Calu3 (cell line): Measurements from ENCODE around the gene RBMY1D. TPM values are rescaled to one million over a fixed set of nuclear protein-coding genes. Genes with fewer than 3 reads are reported as not detected.
"Not testable (repeated sequence)": the region's sequence is repeated elsewhere in the genome, so short reads cannot be mapped to it uniquely, and the experiment has no call there.

Source experiments
- Bru-seq: library from RNA; stranded (reverse); fragments of 400-500 nt; gene quantifications from one replicate; lab custom pipeline; 2021; lab: Mats Ljungman, UMichigan
- BruChase-seq, 2 experiments: library from RNA; stranded (reverse); fragments of 400-500 nt; gene quantifications; one replicate each; lab custom pipeline; 2021; lab: Mats Ljungman, UMichigan
- BruUV-seq: library from RNA; stranded (reverse); fragments of 400-500 nt; replicated peaks from 2 replicates; lab custom pipeline; 2021; lab: Mats Ljungman, UMichigan
- CTCF ChIA-PET: fragments of 300-600 bp; sonication (Branson Sonifier 250); formaldehyde crosslinking; loops from one replicate; lab custom pipeline; 2022; ENCODE audit warnings: antibody characterized with exemption; lab: Charles Lee
- DNase-seq: peaks from one replicate; pipeline ENCODE4 v3.0.0; 2022
- H3K27ac Mint-ChIP-seq: one replicate; pipeline ENCODE4 v1.8.0; 2022; ENCODE audit warnings: mixed read lengths; ENCODE audit not compliant: unreplicated experiment
- H3K27me3 Mint-ChIP-seq: one replicate; pipeline ENCODE4 v1.8.0; 2022; ENCODE audit warnings: mixed read lengths; ENCODE audit not compliant: unreplicated experiment
- H3K36me3 Mint-ChIP-seq: one replicate; pipeline ENCODE4 v1.8.0; 2022; ENCODE audit warnings: mild to moderate bottlenecking, moderate library complexity, mixed read lengths; ENCODE audit not compliant: insufficient read depth, unreplicated experiment
- H3K4me1 Mint-ChIP-seq: one replicate; pipeline ENCODE4 v1.8.0; 2022; ENCODE audit warnings: mild to moderate bottlenecking, low read depth, mixed read lengths; ENCODE audit not compliant: unreplicated experiment
- H3K4me3 Mint-ChIP-seq: one replicate; pipeline ENCODE4 v1.8.0; 2022; ENCODE audit warnings: mild to moderate bottlenecking, low read depth, moderate library complexity, mixed read lengths; ENCODE audit not compliant: unreplicated experiment
- H3K9me3 Mint-ChIP-seq: one replicate; pipeline ENCODE4 v1.8.0; 2022; ENCODE audit warnings: low read depth, mixed read lengths; ENCODE audit not compliant: unreplicated experiment
- CTCF ChIP-seq: fragments of 200-600 bp; IDR thresholded peaks from one replicate; pipeline ENCODE4 v1.8.0; 2022; ENCODE audit warnings: antibody characterized with exemption; ENCODE audit not compliant: unreplicated experiment
- intact Hi-C: fragments of 100-400 bp; cut with micrococcal nuclease; formaldehyde crosslinking; loops from one replicate; pipeline ENCODE4 v1.10.0; 2022; ENCODE audit not compliant: unreplicated experiment
- long read RNA-seq: library from polyadenylated mRNA; stranded (forward); transcript quantifications from one replicate; pipeline ENCODE4 v2.0.0, GENCODE V29; 2022
- total RNA-seq: library from RNA; stranded (reverse); gene quantifications from 2 replicates; pipeline ENCODE4 v1.2.3, GENCODE V29; 2022

RBMY1D gene
- total RNA-seq = not detected in 2 replicates
- not detected for Bru-seq, nascent RNA
- not detected for BruChase-seq, experiment 1, labeled RNA remaining after a 6-hour chase
- not detected for BruChase-seq, experiment 2, labeled RNA remaining after a 2-hour chase
- long read RNA-seq = 0 reads

- H3K36me3 Mint-ChIP-seq, CTCF ChIA-PET, intact Hi-C loops, H3K9me3 Mint-ChIP-seq, DNase-seq, H3K4me3 Mint-ChIP-seq, H3K4me1 Mint-ChIP-seq, H3K27ac Mint-ChIP-seq, H3K27me3 Mint-ChIP-seq, BruUV-seq: not testable (repeated sequence)
These were observed at the start of gene RBMY1D for GRCh38 chrY:21894426-21894825. TSS of gene RBMY1D (minus strand) at chrY:21894526. CDS start at chrY:21892513, 2,013 bp downstream.

GRCh38 chrY:21917932-21918331, 23.6 kb upstream of the RBMY1D start, which contains the start of gene RBMY1E:
TSS of gene RBMY1E (minus strand) at chrY:21918032. CDS start at chrY:21916054, 1,978 bp downstream.
- H3K4me1 Mint-ChIP-seq, H3K9me3 Mint-ChIP-seq, H3K27ac Mint-ChIP-seq, BruUV-seq, DNase-seq, intact Hi-C loops, CTCF ChIA-PET, H3K4me3 Mint-ChIP-seq, H3K27me3 Mint-ChIP-seq, H3K36me3 Mint-ChIP-seq: not testable (repeated sequence)

GRCh38 chrY:21869407-21870076, 24.8 kb downstream of the RBMY1D start:
- not testable (repeated sequence) for BruUV-seq

GRCh38 chrY:21845481-21845880, 48.8 kb downstream of the RBMY1D start:
- no peaks in the 10 kb centered on the region for H3K36me3 Mint-ChIP-seq
- CTCF ChIA-PET = no interaction called here

More at GRCh38 chrY:21869407-21870076, 24.8 kb downstream of the RBMY1D start:
- H3K4me1 Mint-ChIP-seq, intact Hi-C loops, H3K27me3 Mint-ChIP-seq, CTCF ChIA-PET, H3K4me3 Mint-ChIP-seq, H3K9me3 Mint-ChIP-seq, H3K36me3 Mint-ChIP-seq, DNase-seq, H3K27ac Mint-ChIP-seq: not testable (repeated sequence)

GRCh38 chrY:21842090-21842489, 52.2 kb downstream of the RBMY1D start:
- intact Hi-C loops = no loop called here
- CTCF ChIA-PET = no interaction called here
- Mint-ChIP-seq H3K27ac (no peak overlapping the region), H3K27me3 (no peaks in the 10 kb centered on the region), H3K4me1 (no peaks in the 10 kb centered on the region), H3K9me3 (no peaks in the 10 kb centered on the region), H3K36me3 (no peaks in the 10 kb centered on the region), H3K4me3 (no peak overlapping the region)
- no peak for DNase-seq
- TF ChIP-seq CTCF = no peak
- no TSS peak for BruUV-seq

More at GRCh38 chrY:21845481-21845880, 48.8 kb downstream of the RBMY1D start:
- Mint-ChIP-seq H3K4me1 (no peaks in the 10 kb centered on the region), H3K27me3 (no peaks in the 10 kb centered on the region), H3K4me3 (no peak overlapping the region), H3K27ac (no peak overlapping the region), H3K9me3 (no peaks in the 10 kb centered on the region)
- no peak for TF ChIP-seq CTCF
- intact Hi-C loops = no loop called here
- BruUV-seq = no TSS peak
- no peak for DNase-seq
